ENCODE results near the gene EXOC3L4.
"Not testable (repeated sequence)": the region's sequence is repeated elsewhere in the genome, so short reads cannot be mapped to it uniquely, and the experiment has no call there.

Gene EXOC3L4

GRCh38 chr14:103111232-103111868 lies 16.8 kb downstream of the EXOC3L4 start:
- H3K9me3 Mint-ChIP-seq: no peaks in the 10 kb centered on the region
- TF ChIP-seq, protein P1, sequence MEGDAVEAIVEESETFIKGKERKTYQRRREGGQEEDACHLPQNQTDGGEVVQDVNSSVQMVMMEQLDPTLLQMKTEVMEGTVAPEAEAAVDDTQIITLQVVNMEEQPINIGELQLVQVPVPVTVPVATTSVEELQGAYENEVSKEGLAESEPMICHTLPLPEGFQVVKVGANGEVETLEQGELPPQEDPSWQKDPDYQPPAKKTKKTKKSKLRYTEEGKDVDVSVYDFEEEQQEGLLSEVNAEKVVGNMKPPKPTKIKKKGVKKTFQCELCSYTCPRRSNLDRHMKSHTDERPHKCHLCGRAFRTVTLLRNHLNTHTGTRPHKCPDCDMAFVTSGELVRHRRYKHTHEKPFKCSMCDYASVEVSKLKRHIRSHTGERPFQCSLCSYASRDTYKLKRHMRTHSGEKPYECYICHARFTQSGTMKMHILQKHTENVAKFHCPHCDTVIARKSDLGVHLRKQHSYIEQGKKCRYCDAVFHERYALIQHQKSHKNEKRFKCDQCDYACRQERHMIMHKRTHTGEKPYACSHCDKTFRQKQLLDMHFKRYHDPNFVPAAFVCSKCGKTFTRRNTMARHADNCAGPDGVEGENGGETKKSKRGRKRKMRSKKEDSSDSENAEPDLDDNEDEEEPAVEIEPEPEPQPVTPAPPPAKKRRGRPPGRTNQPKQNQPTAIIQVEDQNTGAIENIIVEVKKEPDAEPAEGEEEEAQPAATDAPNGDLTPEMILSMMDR (IDR thresholded peaks at IDR 0.05): no peak
- no peak overlapping the region for H3K4me3 Mint-ChIP-seq
- peaks cover 12% of the 10 kb centered on the region for H3K27me3 Mint-ChIP-seq (ENCODE audit: low read depth, poor library complexity)
- H3K4me1 Mint-ChIP-seq: peaks cover 47% of the 10 kb centered on the region
- DNase-seq: no peak
- no peaks in the 10 kb centered on the region for H3K36me3 Mint-ChIP-seq (ENCODE audit: low read depth)
- no peak overlapping the region for H3K27ac Mint-ChIP-seq

DNA sequence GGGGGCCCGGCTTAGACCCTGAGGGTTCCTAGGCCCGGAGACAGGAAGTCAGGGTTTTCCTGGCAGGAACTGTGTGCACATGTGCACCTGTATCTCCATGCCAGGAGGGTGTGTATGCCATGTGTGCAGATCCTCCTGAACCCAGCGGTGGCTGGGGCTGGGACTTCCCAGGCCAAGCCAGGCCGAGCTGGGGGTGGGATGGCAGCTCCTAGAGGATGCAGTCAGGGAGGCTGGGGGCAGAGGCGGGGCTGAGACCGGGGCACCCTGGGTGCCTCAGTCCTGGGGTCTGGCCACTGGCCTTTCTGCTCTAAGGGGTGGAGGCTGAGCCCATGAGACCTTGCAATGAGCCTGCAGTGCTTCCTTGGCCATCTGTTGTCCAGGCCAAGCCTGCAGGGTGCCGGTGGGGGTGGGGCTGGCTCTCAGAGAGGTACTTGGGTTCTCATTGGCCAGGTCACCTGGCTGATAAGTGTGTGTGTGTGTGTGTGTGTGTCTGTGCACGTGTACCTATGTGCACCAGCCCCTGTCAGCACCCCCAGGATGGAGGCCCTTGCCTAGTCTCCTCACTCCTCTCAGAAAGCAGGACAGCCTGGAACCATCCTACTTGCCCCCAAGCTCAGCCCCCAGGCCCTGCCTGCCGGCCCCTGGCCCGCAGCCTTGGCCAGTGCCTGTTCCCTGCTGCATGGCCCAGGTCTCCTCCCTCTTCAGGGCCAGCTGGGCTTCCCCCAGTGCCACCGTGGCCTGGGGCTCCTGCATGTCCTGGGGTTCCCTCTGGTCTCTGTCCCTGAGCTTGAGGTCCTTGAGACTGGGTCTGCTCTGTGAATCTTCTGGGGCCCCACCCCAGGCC lies 18.1 kb downstream of the EXOC3L4 start:
- no peak overlapping the region for H3K4me3 Mint-ChIP-seq
- no peaks in the 10 kb centered on the region for H3K36me3 Mint-ChIP-seq (ENCODE audit: low read depth)
- H3K27me3 Mint-ChIP-seq (ENCODE audit: low read depth, poor library complexity): peaks cover 12% of the 10 kb centered on the region
- TF ChIP-seq, protein P1 (IDR thresholded peaks at IDR 0.05): no peak
- no peak overlapping the region for H3K27ac Mint-ChIP-seq
- no peaks in the 10 kb centered on the region for H3K9me3 Mint-ChIP-seq
- DNase-seq: no peak
- H3K4me1 Mint-ChIP-seq: peaks cover 51% of the 10 kb centered on the region

GRCh38 chr14:103113303-103113702 lies 18.8 kb downstream of the EXOC3L4 start:
- no peaks in the 10 kb centered on the region for H3K36me3 Mint-ChIP-seq (ENCODE audit: low read depth)
- H3K4me3 Mint-ChIP-seq: no peak overlapping the region
- peaks cover 52% of the 10 kb centered on the region for H3K4me1 Mint-ChIP-seq
- no peak for DNase-seq
- TF ChIP-seq, protein P1 (IDR thresholded peaks at IDR 0.05): no peak
- H3K9me3 Mint-ChIP-seq: no peaks in the 10 kb centered on the region
- H3K27ac Mint-ChIP-seq: no peak overlapping the region
- peaks cover 12% of the 10 kb centered on the region for H3K27me3 Mint-ChIP-seq (ENCODE audit: low read depth, poor library complexity)

GRCh38 chr14:103113774-103114173 lies 19.2 kb downstream of the EXOC3L4 start:
- Mint-ChIP-seq H3K9me3 (no peaks in the 10 kb centered on the region), H3K4me1 (peaks cover 54% of the 10 kb centered on the region), H3K36me3 (ENCODE audit: low read depth) (no peaks in the 10 kb centered on the region), H3K27me3 (ENCODE audit: low read depth, poor library complexity) (peaks cover 12% of the 10 kb centered on the region), H3K4me3 (no peak overlapping the region), H3K27ac (no peak overlapping the region)
- DNase-seq: no peak
- TF ChIP-seq, protein P1 (IDR thresholded peaks at IDR 0.05): no peak

GRCh38 chr14:103115086-103115679 lies 20.7 kb downstream of the EXOC3L4 start:
- H3K4me1 Mint-ChIP-seq: peaks cover 60% of the 10 kb centered on the region
- not testable (repeated sequence) for H3K27ac Mint-ChIP-seq; H3K9me3 Mint-ChIP-seq; H3K4me3 Mint-ChIP-seq; H3K36me3 Mint-ChIP-seq (ENCODE audit: low read depth); DNase-seq
- peaks cover 11% of the 10 kb centered on the region for H3K27me3 Mint-ChIP-seq (ENCODE audit: low read depth, poor library complexity)

DNA sequence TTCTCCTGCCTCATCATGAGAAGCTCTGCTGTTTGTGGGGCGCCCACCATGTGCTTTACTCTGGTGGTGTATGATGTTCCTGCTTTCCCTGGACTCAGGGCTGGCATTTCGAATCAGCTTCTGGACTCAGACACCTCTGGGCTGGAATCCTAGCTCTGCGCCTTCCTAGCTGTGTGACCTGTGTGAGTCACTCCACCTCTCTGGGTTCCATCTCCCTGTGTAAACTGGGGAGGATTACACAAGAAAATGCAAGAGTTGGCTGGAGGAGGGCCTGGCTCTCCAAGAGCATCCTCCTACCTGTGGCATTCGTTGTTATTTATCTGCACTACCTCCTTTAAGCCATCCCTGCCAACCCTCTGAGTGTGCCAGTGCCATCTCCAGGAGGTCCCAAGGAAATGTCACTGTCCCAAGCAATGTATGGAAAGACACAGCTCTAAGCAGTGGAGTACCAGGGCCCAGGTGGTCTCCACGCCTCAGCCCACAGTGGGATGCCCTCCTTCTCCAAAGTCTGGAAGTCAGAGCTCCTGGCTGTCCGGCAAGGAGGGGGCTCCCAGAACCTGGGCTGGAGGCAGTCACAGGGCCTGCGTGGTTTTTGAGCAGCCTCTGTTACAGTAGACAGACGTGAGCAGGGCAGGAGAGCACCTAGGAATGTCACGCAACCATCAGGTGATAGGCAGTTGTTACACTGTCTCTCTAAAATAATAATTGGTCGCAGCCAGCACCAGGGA lies 21.5 kb downstream of the EXOC3L4 start:
- TF ChIP-seq, protein P1 (IDR thresholded peaks at IDR 0.05): no peak
- Mint-ChIP-seq H3K27ac (no peak overlapping the region), H3K9me3 (no peaks in the 10 kb centered on the region), H3K27me3 (ENCODE audit: low read depth, poor library complexity) (peaks cover 4% of the 10 kb centered on the region), H3K4me3 (no peak overlapping the region), H3K4me1 (peaks cover 58% of the 10 kb centered on the region), H3K36me3 (ENCODE audit: low read depth) (no peaks in the 10 kb centered on the region)
- no peak for DNase-seq
